Spleen (tissue), 11 donors: ENCODE results near the gene IL12RB2. TPM values are rescaled to one million over a fixed set of nuclear protein-coding genes. Genes with fewer than 3 reads are reported as not detected.
A peak's percentile ranks its signal among the peaks of the same experiment; 100 is the strongest.

Experiments used
- DNase-seq: peaks from one replicate; pipeline ENCODE4 v3.0.0-alpha.2; 2020
- H3K27ac ChIP-seq, 8 donors: fragments of 200-600 bp; sonication (generic) in 7 of 8; 1 replicate in 4 of 8; 2 replicates in 4 of 8; pipeline versions ENCODE4 v1.5.0 to v1.8.0; 2016 to 2021; ENCODE audit warnings: inconsistent platforms in 4 of 8, mild to moderate bottlenecking in 4 of 8, moderate library complexity in 1 of 8
- H3K27me3 ChIP-seq, 7 donors: fragments of 200-600 bp; sonication (generic) in 6 of 7; replicated peaks in 1 of 7; 1 replicate in 4 of 7; 2 replicates in 3 of 7; pipeline versions ENCODE4 v1.5.0 to v1.8.0; 2016 to 2021; ENCODE audit warnings: inconsistent platforms in 3 of 7, mild to moderate bottlenecking in 1 of 7
- H3K36me3 ChIP-seq, 6 donors: fragments of 200-600 bp; sonication (generic) in 5 of 6; 1 replicate in 4 of 6; 2 replicates in 2 of 6; pipeline versions ENCODE4 v1.5.0 to v1.8.0; 2016 to 2021; ENCODE audit warnings: inconsistent platforms in 2 of 6
- H3K4me1 ChIP-seq, 6 donors: fragments of 200-600 bp; sonication (generic) in 5 of 6; 1 replicate in 3 of 6; 2 replicates in 3 of 6; pipeline versions ENCODE4 v1.5.0 to v1.8.0; 2016 to 2021; ENCODE audit warnings: inconsistent platforms in 3 of 6
- H3K4me3 ChIP-seq, 8 donors: fragments of 200-600 bp; sonication (generic) in 7 of 8; 1 replicate in 4 of 8; 2 replicates in 4 of 8; pipeline versions ENCODE4 v1.5.0 to v1.8.0; 2016 to 2021; ENCODE audit warnings: inconsistent platforms in 4 of 8, mild to moderate bottlenecking in 4 of 8, moderate library complexity in 2 of 8
- H3K9me3 ChIP-seq, 8 donors: fragments of 200-600 bp; sonication (generic) in 7 of 8; 1 replicate in 4 of 8; 2 replicates in 4 of 8; pipeline versions ENCODE4 v1.5.0 to v1.8.0; 2016 to 2021; ENCODE audit warnings: inconsistent platforms in 4 of 8
- POLR2A ChIP-seq, 3 donors: fragments of 450-650 bp; IDR thresholded peaks; one replicate each; pipeline ENCODE4 v1.5.1; 2017; ENCODE audit warnings: antibody characterized with exemption in 3 of 3, mild to moderate bottlenecking in 1 of 3
- POLR2AphosphoS5 ChIP-seq, 3 donors: sonication (generic); formaldehyde crosslinking; IDR thresholded peaks; one replicate each; pipeline ENCODE4 v1.5.1; 2017; ENCODE audit warnings: antibody characterized with exemption in 3 of 3
- WGBS, 5 donors: extraction: QIAGEN DNeasy Blood & Tissue Kit in 3 of 5; methylation state at CpG; one replicate each; pipeline versions ENCODE4 v1.1.5 to v1.1.7; 2013 to 2018; 5-methylcytosine and 5-hydroxymethylcytosine counted together
- intact Hi-C: fragments of 100-400 bp; cut with DNase I; formaldehyde crosslinking; loops from one replicate; pipeline ENCODE4 v1.15.0; 2023; ENCODE audit warnings: low total_unique reads
- polyA plus RNA-seq, 3 donors: library from polyadenylated mRNA; stranded (reverse); fragments of 200-250 nt; gene quantifications; one replicate each; pipeline ENCODE4 v1.2.1, GENCODE V29; 2013
- total RNA-seq, 7 donors: library from RNA; depleted of rRNA in 3 of 7; stranded (reverse); fragments of >200 nt in 3 of 7; fragmentation: NEBNext Ultra II Directional in 4 of 7; extraction: Animal tissue kit (Norgen Biotek cat#: 25700) in 4 of 7; gene quantifications; one replicate each; pipeline versions ENCODE4 v1.1.0 to v1.2.1, GENCODE V29; 2016 to 2021
- TF ChIP-seq, protein P1 (sequence below), 11 experiments: fragments of 200-600 bp in 7 of 11; fragments of 450-650 bp in 4 of 11; sonication (generic) in 4 of 11; IDR thresholded peaks in 8 of 11; conservative IDR thresholded peaks in 3 of 11; 1 replicate in 7 of 11; 2 replicates in 4 of 11; pipeline versions ENCODE4 v1.4.0 to v1.8.0; 2016 to 2021; ENCODE audit warnings: antibody characterized with exemption in 11 of 11, inconsistent platforms in 4 of 11, mild to moderate bottlenecking in 1 of 11
- donor health status: healthy with polysubstance abuse.
- donor health status: DM: no; HTN: no; CAD: no; lungs with moderate emphysema.
- donor health status: DM: no; HTN: no; CAD: no.
- donor health status: Bipolar disorder and iron deficiency.
- donor health status: healthy.
- donor health status: DM: no; HTN: no; CAD: no.
- donor health status: DM: yes; HTN: yes; CAD: no.

Gene IL12RB2
- total and polyA plus RNA-seq, 10 donors: 0.17 to 6.0 (median 1.9) TPM

GRCh38 chr1:67342076-67342890, 34.6 kb downstream of the IL12RB2 start:
- no peaks in the 10 kb centered on the region for H3K27me3 ChIP-seq
- H3K27ac ChIP-seq: peak overlapping the region in 4 of 8 donors; percentile 4 to 55 (median 28)
- no peaks in the 10 kb centered on the region for H3K36me3 ChIP-seq
- H3K4me1 ChIP-seq: peaks cover 7 to 50% (median 29%) of the 10 kb centered on the region in 6 donors
- H3K4me3 ChIP-seq: no peak overlapping the region
- 57 to 71% (median 65%) methylated on average over 5 of the region's 5 CpGs for WGBS, 5 donors
- intact Hi-C loops: no loop called here
- no peaks in the 10 kb centered on the region for H3K9me3 ChIP-seq
- no peak for DNase-seq
- TF ChIP-seq, protein P1, sequence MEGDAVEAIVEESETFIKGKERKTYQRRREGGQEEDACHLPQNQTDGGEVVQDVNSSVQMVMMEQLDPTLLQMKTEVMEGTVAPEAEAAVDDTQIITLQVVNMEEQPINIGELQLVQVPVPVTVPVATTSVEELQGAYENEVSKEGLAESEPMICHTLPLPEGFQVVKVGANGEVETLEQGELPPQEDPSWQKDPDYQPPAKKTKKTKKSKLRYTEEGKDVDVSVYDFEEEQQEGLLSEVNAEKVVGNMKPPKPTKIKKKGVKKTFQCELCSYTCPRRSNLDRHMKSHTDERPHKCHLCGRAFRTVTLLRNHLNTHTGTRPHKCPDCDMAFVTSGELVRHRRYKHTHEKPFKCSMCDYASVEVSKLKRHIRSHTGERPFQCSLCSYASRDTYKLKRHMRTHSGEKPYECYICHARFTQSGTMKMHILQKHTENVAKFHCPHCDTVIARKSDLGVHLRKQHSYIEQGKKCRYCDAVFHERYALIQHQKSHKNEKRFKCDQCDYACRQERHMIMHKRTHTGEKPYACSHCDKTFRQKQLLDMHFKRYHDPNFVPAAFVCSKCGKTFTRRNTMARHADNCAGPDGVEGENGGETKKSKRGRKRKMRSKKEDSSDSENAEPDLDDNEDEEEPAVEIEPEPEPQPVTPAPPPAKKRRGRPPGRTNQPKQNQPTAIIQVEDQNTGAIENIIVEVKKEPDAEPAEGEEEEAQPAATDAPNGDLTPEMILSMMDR (IDR thresholded peaks at IDR 0.05 in 8 of 11, conservative IDR thresholded peaks at IDR 0.05 in 3 of 11): no peak
- TF ChIP-seq POLR2AphosphoS5 (IDR thresholded peaks at IDR 0.05): peak in 1 of 3 donors; percentile 34
- TF ChIP-seq POLR2A (IDR thresholded peaks at IDR 0.05): no peak

GRCh38 chr1:67345556-67345955, 37.9 kb downstream of the IL12RB2 start:
- DNase-seq: no peak
- H3K9me3 ChIP-seq: no peaks in the 10 kb centered on the region
- WGBS, 5 donors: 45 to 72% (median 64%) methylated on average over 2 of the region's 2 CpGs
- peaks cover 0 to 18% (median 10%) of the 10 kb centered on the region in 6 donors for H3K4me1 ChIP-seq
- no peaks in the 10 kb centered on the region for H3K36me3 ChIP-seq
- TF ChIP-seq POLR2A (IDR thresholded peaks at IDR 0.05): no peak
- TF ChIP-seq POLR2AphosphoS5 (IDR thresholded peaks at IDR 0.05): no peak
- TF ChIP-seq, protein P1 (IDR thresholded peaks at IDR 0.05 in 8 of 11, conservative IDR thresholded peaks at IDR 0.05 in 3 of 11): no peak
- no peak overlapping the region for H3K27ac ChIP-seq
- no peaks in the 10 kb centered on the region for H3K27me3 ChIP-seq
- intact Hi-C loops: no loop called here
- no peak overlapping the region for H3K4me3 ChIP-seq

DNA sequence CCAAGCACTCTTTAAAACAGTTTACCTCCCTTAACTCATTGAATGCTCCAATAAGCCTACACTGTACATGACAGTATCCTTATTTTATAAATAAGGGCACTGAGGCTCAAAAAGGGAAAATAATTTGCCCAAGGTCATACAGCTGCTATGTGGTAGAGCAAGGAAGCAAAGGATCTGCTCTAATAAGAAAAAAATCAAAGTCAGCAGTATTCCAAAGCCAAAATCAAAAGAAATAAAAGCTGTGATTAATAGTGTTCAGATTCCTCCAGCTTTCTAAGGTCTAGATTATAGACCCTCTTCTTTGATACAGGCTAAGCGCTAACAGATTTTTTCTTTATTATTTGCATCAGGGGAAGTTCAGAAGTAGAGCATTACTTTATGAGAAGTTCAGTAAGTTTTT, 39.3 kb downstream of the IL12RB2 start:
- no peaks in the 10 kb centered on the region for H3K27me3 ChIP-seq
- no peak overlapping the region for H3K4me3 ChIP-seq
- no peak for DNase-seq
- WGBS, 5 donors: 92 to 100% (median 97%) methylated on average over 1 of the region's 1 CpG
- H3K9me3 ChIP-seq: no peaks in the 10 kb centered on the region
- intact Hi-C loops: no loop called here
- TF ChIP-seq POLR2A (IDR thresholded peaks at IDR 0.05): no peak
- TF ChIP-seq, protein P1 (IDR thresholded peaks at IDR 0.05 in 8 of 11, conservative IDR thresholded peaks at IDR 0.05 in 3 of 11): no peak
- TF ChIP-seq POLR2AphosphoS5 (IDR thresholded peaks at IDR 0.05): no peak
- peaks cover 0 to 5% (median 4%) of the 10 kb centered on the region in 6 donors for H3K4me1 ChIP-seq
- H3K36me3 ChIP-seq: no peaks in the 10 kb centered on the region
- no peak overlapping the region for H3K27ac ChIP-seq

DNA sequence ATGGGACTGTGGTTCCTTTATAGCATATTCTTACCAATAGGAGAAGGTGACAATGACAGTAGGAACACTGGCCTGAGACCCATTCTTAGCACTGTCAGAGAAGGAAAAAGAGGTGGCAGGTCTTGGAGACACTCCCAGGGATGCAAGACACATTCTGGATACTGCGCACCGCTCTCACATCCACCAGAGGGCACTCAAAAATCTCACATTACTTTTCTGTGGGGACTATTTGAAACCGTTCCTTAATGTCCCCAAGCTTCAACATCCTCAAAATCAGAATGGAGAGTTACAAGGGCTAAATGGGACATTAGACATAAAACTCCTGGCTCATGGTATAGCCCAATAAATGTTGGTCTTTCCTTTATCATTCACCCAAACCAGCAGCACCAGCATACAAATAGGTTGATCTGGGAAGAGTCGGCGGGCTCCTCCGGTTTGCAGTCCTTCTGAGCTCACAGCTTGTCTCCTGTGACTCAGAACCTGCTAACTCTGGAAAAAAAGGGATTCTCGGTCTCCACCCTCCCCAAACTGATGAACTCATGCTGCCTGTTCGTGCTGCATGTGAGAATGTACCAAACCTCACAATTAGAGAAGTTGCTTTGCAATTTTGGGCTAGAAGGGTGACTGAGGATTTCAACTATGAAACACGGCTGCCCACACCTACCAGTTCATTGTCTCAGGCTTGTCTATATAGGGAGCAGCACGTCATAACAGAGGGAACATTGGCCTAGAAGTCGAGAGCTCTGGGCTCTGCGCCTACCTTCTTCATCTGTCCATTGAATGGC, 40.2 kb downstream of the IL12RB2 start:
- Histone ChIP-seq H3K36me3 (no peaks in the 10 kb centered on the region), H3K27me3 (no peaks in the 10 kb centered on the region), H3K4me1 (no peaks in the 10 kb centered on the region), H3K9me3 (no peaks in the 10 kb centered on the region), H3K27ac (no peak overlapping the region), H3K4me3 (no peak overlapping the region)
- WGBS, 5 donors: 67 to 78% (median 72%) methylated on average over 12 of the region's 12 CpGs
- no peak for DNase-seq
- intact Hi-C loops: loop anchor here (2.0 kb wide), 1 partner anchor 153 kb away; no protein-coding TSS in a partner anchor
- TF ChIP-seq POLR2AphosphoS5 (IDR thresholded peaks at IDR 0.05): no peak
- TF ChIP-seq, protein P1 (IDR thresholded peaks at IDR 0.05 in 8 of 11, conservative IDR thresholded peaks at IDR 0.05 in 3 of 11): peak; percentile 18 to 69 (median 49)
- TF ChIP-seq POLR2A (IDR thresholded peaks at IDR 0.05): no peak
